HG02759 (cell line): ENCODE measurements around the gene LITAF.
"Not testable (repeated sequence)": the region's sequence is repeated elsewhere in the genome, so short reads cannot be mapped to it uniquely, and the experiment has no call there.

ENCODE experiments used
- ATAC-seq: cut with Tn5 transposase; IDR thresholded peaks from one replicate; pipeline ENCODE4 v1.9.1; 2021; ENCODE audit warnings: mild to moderate bottlenecking, moderate library complexity; ENCODE audit not compliant: unreplicated experiment

The LITAF gene

DNA sequence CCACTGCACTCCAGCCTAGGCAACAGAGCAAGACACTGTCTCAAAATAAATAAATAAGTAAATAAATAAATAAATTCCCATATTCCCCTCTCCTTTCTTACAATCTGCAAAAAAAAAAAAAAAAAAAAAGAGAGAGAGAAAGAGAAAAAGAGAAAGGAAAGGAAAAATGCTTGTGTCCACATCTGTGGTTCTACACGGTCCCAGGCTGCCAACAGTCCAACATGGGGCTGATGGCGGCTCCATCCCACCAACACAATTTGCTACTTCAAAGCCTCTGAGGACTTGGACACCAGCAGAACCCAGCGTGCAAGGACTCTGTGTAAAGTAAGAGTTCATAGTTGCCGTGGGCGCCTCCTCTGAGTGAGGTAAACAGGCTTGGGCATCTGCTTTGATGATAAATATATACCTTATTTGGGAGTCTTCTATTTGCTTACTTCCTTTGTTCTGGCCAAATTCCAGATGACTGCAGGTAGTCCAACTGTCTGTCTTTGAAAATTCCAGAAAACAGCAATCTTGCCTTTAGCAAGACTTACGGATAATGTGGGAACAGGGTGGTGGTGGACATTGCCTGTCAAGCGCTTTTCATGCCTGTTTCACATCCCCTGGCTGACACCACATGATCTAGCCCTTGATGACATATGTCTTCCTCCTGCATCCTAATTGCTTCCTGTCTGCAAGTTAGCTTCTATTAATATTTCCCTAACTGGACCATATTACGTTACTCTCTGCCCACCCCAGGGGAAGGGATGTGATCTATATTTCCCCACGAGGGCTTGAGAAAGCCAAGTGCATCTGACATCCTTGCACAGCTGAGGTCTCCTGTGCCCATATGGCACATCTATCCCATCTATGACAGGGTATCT is 10.1 kb downstream of the LITAF start:
- peak; percentile 67 for ATAC-seq

- ATAC-seq, result no peak
These were observed 11.5 kb downstream of the LITAF start for GRCh38 chr16:11575223-11575589.

DNA sequence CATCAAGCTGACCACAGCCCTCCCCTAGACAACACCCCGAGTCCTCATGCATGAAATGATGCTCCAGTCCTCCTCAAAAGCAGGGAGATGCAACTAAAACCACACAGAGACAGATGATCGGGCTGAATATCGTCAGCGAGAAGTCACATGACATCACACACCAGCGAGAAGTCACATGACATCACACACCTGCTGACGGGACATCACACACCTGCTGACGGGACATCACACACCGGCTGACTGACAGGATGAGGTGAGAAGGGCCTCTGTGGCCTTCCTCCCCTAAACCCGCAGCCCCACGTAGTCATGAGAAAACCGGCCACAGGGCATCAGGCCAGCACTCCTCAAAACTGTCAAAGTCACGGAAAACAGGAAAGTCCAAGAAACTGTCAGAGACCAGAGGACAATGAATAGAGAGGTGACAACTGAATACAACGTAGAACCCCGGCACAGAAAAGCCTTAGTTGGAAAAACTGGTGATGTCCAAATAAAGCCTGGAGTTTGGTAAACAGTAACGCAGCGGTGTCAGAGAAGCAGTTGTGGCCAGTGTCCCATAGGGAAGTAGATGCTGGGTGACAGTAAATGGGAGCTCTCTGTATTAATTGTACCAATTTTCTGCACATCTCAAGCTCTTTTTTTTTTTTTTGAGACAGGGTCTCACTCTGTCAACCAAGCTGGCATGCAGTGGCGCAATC is 14.3 kb downstream of the LITAF start:
- ATAC-seq, result no peak

DNA sequence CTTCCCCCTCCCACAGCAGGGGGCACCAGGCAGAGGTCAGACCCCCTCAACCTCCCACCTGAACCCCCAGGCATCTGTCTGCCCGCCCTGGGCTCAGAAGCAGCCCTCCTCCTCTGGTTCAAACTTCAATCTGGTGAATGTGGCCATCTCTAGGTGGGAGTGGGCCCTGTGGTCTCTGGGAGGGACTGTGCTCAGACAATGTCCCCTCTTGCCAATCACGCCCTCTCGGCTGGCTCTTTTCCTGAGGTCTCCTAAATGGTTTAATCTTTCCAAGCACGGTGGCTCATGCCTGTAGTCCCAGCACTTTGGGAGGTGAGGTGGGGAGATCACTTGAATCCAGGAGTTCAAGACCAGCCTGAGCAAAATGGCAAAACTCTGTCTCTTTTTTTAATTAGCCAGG is 15.2 kb downstream of the LITAF start:
- ATAC-seq, result no peak

DNA sequence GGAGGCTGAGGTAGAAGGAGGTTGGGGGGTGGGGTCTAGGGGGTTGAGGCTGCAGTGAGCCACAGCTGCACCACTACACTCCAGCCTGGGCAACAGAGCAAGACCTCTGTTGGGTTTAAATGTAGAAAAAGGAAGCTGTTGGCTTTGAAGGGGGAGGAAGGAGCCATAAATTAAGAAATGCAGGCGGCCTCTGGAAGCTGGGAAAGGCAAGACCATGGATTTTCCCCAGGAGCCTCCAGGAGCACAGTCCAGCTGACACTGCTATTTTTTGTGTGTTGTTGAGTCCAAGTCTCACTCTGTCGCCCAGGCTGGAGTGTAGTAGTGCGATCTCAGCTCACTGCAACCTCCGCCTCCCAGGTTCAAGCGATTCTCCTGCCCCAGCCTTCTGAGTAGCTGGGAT is 15.9 kb downstream of the LITAF start:
- ATAC-seq, result no peak

DNA sequence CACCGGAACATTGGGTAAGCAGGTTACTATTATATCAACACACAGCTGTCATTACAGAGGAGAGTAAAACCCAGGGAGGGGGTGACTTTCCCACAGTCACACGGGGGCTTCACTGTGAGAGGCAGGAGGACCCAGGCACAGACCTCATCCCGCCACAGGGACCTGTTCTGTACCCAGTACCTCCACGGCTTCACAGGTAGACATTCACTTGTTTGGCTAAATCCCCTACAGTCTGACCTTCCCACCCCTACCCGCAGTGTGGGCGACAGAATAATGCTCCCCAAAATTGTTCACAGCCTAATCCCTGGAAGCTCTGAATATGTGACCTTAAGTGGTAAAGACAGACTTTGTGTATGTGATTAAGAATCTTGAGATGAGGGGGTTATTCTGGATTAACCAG is 16.5 kb downstream of the LITAF start:
- no peak for ATAC-seq

- no peak for ATAC-seq
These were observed 20.3 kb downstream of the LITAF start for GRCh38 chr16:11566398-11566797.

DNA sequence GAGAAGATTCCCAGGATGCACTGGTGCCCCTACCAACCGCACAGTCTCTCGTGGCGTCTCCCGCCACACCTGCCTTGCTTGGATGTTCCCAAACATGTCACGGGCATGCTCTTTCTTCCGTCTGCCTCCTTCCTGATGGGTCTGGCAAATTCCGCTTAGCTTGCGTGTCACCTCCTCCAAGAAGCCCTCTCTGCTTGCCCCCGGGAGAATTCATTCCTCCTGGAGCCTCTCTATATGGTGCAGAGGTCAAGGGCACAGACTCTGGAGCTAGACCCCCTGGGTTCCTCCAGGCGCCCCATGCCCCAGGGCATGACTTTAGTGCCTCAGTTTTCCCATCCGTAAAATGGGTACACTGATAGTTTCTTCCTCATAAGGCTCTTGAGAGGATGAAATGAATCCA is 21.1 kb downstream of the LITAF start:
- no peak for ATAC-seq

- no peak for ATAC-seq
These were observed 22.4 kb downstream of the LITAF start for GRCh38 chr16:11564046-11564926.

DNA sequence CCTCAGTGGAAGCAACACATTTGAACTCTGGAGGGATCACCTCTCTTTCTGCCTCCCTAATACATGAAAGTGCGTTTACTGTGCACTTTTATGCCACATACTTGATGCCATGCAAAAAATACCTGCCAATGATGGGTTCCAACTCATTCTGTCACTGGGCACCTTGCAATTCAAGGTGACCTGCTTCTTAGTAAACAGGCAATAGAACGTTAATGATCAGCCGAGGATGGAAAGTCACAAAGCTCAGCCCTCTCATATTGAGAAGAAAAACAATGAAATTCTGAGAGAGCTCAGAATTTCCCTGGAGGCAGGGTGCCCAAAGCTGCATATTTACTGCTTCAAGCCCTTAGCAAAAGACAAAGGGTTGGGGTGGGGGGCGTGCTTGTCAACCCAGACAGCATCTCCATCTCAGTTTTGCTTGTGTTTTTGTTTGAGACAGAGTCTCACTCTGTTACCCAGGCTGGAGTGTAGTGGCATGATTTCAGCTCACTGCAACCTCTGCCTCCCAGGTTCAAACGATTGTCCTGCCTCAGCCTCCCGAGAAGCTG is 23.2 kb downstream of the LITAF start:
- peak; percentile 47 for ATAC-seq

DNA sequence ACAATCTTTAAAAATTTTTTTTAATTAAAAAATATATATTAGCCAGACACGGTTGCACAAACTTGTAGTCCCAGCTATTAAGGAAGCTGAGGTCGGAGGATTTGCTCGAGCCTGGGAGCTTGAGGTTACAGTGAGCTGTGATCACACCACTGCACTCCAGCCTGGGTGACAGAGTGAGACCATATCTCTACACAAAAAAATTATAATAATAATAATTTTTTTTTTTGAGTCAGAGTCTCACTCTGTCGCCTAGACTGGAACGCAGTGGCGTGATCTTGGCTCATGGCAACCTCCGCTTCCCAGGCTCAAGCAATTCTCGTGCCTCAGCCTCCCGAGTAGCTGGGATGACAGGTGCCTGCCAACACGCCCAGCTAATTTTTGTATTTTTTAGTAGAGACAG is 23.8 kb downstream of the LITAF start:
- ATAC-seq, result no peak

DNA sequence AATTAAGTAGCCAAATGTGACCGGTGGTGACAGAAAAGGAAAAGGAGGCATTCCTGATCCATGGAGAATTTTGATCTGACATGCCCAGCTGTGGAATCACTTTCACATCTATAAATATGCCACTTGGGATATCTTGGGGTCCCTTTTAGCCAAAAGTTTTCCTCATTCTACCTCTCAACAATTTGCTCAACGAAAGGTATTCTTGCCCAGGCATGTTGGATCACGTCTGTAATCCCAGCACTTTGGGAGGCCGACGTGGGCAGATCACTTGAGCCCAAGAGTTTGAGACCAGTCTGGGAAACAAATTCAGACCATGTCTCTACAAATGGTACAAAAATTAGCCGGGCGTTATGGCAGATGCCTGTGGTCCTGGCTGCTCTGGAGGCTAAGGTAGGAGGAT is 24.3 kb downstream of the LITAF start:
- ATAC-seq, result no peak

DNA sequence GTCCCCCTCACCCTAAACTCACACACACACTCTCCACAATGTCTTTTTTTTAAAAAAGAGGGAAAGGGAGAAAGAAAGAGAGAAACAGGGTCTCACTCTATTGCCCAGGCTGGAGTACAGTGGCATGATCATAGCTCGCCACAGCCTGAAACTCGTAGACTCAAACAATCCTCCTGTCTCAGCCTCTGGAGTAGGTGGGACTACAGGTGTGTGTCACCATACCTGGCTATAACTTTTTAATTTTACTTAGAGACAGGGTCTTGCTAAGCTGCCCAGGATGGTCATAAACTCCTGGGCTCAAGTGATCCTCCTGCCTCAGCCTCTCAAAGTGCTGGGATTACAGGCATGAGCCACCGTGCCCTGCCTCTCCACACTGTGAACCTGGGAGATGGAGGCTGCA is 24.9 kb downstream of the LITAF start:
- no peak for ATAC-seq

GRCh38 chr16:11561454-11561805 is 25.3 kb downstream of the LITAF start:
- no peak for ATAC-seq

DNA sequence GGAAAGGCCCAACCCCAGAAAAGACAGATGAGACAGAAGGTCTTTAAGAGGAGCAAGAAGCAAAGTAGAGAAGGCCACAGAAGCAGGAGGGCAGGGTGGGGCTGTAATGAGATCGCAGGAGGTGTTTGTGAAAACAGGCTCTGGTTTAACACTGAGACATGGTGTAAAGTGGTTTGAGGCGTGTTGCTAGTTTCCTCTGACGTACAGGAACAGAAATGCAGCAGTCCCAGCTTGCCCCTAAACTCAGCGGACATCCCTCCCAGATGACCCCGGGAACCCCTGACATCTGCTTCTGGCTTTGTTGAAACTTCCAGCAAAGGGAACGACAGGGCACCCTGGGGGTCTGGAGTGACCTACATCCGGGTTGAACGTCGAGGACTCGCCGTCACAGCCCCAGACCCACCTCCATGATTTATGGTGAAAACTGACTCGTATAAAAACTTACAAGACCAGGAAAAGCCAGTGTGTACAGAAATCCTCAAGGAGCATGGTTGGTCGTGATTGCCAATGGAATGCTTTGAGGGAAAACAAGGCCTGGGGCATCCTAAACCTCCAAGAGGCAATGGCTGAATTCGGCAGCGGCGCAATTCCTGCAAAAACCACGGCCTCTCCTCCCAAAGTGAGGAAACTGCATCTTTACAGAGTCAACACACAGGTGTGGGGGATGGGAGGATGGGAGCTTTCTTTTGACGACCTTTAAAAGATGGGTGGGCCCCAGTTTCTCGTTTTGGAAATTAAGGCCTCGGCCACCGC is 25.8 kb downstream of the LITAF start:
- no peak for ATAC-seq

DNA sequence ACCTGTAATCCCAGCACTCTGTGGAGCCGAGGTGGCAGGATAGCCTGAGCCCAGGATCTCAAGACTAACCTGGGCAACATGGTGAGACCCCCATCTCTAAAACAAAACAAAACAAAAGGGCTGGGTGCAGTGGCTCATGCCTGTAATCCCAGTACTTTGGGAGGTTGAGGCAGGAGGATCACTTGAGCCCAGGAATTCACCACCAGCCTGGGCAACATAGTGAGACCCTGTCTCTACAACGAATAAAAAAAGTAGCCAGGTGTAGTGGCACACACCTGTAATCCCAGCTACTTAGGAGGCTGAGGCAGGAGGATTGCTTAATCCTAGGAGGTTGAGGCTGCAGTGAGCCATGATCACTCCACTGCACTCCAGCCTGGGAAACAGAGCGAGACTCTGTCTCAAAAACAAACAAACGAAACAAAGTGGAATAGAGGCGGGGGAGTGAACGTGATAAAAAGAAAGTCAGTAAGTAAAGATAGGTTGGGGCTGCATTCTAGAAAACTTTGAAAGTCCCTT is 28.4 kb downstream of the LITAF start:
- not testable (repeated sequence) for ATAC-seq

GRCh38 chr16:11557801-11558200 is 28.9 kb downstream of the LITAF start:
- ATAC-seq, result no peak

- no peak for ATAC-seq
These were observed 29.6 kb downstream of the LITAF start for GRCh38 chr16:11556945-11557720.

GRCh38 chr16:11556214-11556819 is 30.4 kb downstream of the LITAF start:
- ATAC-seq, result no peak
